ENCODE measurements around the gene ZSWIM7.

Gene ZSWIM7, protein sequence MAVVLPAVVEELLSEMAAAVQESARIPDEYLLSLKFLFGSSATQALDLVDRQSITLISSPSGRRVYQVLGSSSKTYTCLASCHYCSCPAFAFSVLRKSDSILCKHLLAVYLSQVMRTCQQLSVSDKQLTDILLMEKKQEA

DNA sequence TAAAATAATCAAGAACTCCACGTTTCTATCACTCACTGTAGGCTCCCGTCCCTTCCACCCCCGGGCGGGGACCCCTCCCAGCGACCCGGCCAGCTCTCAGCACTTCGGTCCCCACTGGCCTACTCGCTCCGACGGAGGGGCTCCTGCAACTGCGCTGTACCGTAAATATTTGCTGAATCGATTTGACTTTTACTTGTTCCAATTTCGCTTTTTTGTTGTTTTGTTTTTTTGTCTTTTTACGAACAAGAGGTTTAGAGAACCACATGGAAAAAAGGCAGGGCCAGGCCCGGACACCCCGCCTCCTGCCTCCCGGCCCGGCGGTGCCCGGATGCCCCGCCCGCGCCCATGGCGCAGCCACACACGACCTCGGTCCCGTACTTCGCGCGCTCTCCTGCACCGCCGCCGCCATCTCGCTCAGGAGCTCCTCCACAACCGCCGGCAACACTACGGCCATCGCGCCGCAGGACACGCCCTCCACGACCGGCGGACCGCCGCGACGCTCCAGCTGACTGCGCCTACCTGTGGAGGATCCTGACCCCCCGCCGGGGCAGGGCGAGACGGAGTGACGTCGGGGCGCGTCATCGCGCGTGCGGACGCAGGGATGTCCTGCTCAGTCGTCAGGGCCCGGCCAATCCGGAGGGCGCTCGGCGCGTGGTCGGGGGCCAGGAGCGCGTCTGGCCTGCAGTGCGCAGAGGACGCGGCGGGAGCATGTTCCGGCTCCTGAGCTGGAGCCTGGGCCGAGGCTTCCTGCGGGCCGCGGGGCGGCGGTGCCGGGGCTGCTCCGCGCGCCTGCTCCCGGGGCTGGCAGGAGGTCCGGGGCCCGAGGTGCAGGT lies at the start of gene ZSWIM7, which contains the start of gene TTC19:
ZSWIM7 (minus strand) TSS at position 564 of the 833 bp plus-strand sequence; CDS start at position 454, 110 bp downstream.
TTC19 (plus strand) TSS at position 684 of the 833 bp plus-strand sequence; CDS start at position 709, 25 bp downstream.
- DNase-seq (ENCODE audit: low read depth in 2 of 2) = peak; percentile 76 to 92

DNA sequence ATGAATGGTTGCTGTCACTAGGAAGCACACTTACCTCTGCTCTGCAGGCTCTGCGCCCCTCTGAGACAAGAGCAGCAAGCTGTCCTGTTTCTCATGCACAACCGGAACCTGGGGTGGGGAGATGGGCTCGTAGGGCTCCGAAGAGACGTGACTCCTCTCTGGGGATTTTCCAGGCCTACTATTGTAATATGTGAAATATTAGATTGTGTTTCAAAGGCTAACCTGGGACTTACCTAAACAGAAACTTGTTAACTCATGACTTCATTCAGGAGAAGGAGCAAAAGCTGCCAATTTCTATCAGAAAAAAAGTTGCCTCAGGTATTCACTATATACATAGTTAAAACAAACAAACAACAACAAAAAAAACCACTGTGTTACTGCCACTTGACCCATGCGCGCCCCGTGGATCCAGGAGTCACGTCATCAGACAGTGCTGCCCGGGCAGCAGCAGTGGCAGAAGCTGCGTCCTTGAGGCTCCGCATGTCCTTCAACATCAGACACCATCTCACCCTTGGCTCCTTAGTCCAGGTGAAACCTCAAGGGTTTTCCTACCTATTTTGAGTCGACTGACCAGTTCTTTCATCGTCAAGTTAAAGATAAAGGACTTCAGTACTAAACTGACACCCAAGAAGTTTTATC lies 49.4 kb upstream of the ZSWIM7 start:
- no peak for DNase-seq (ENCODE audit: low read depth in 2 of 2)

DNA sequence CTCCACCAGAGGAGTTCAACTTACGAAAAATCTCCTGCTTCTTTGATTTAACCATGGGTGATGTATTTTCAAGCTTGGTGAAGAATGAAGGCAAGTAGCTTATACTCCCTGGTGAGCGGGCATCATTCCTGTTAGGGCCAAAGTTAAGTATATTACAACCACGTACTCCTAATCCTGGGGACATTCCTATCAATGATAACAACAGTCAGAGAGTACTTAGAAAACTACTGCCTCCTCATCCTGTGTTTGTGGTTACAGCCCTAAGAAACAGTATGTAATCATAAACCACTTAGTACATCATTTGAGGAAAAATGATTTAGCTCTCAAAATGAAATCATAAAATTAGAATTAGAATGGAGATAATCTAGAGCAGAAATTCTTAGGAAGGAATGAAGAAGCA lies 47.5 kb upstream of the ZSWIM7 start:
- no peak for DNase-seq (ENCODE audit: low read depth in 2 of 2)

DNA sequence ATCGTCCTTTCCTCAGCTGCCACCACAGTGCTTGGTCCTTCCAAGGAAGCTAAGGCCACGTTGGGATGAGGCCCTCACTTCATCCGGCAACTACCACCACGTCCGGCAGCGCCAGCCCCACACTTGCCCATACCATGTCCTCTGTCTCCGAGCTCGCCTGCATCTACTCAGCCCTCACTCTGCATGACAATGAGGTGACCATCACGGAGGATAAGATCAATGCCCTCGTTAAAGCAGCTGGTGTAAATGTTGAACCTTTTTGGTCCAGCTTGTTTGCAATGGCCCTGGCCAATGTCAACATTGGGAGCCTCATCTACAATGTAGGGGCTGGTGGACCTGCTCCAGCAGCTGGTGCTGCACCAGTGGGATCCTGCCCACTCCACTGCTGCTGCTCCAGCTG lies 45.0 kb upstream of the ZSWIM7 start:
- DNase-seq (ENCODE audit: low read depth in 2 of 2) = no peak

DNA sequence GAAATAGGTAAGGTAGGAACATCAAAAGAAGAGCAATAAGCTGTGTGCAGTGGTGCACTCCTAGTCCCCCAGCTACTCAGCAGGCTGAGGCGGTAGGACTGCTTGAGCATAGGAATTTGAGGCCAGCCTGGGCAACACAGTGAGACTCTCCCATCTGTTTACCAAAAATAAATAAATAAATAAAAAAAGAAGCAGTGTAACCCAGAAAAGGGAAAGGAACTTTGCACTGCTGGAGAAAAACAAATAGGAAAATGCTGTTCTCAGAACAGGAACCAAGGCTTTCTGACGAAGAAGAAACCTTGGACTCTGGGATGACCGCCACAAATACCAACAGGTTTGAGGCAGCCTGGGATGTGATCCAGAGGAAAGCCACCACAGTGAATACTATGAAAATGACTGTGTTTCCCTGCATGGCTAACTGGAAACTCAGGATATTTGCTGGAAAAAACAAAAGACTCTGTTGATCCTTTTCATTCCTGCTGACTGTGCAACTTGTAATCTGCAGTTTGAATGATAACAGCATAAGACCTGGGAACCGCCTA lies 41.3 kb upstream of the ZSWIM7 start:
- no peak for DNase-seq (ENCODE audit: low read depth in 2 of 2)

DNA sequence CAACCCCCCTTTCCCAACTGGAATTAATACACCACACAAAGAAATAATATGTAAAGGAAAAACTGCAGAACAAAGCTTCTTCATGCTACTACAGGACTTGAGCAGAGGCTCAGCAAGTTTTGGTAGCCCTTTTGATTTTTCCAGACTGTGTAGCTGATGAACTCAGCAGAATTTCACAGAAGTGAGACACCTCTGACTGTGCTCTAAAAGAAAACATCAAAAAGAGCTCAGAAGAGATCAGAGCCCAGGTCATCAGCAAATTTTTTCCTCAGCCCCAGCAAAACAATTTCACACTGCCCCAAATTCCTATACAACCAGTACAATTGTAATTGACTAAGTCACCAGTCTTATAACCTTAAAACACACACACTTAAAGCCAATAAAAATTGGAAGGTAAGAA lies 38.1 kb upstream of the ZSWIM7 start:
- no peak for DNase-seq (ENCODE audit: low read depth in 2 of 2)

DNA sequence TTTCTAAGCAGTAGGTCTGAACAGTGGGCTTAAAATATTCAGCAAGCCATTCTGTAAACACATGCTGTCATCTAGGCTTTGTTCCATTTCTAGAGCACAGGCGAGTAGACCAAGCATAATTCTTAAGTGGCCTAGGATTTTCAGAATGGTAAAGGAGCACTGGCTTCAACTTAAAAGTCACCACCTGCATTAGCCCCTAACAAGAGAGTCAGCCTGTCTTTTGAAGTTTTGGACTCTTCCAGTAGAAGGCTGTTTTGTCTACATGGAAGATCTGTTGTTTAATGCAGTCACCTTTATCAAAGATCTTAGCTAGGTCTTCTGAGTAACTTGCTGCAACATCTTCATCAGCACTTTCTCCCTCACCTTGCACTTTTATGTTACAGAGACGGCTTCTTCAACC lies 36.8 kb upstream of the ZSWIM7 start:
- DNase-seq (ENCODE audit: low read depth in 2 of 2) = no peak

DNA sequence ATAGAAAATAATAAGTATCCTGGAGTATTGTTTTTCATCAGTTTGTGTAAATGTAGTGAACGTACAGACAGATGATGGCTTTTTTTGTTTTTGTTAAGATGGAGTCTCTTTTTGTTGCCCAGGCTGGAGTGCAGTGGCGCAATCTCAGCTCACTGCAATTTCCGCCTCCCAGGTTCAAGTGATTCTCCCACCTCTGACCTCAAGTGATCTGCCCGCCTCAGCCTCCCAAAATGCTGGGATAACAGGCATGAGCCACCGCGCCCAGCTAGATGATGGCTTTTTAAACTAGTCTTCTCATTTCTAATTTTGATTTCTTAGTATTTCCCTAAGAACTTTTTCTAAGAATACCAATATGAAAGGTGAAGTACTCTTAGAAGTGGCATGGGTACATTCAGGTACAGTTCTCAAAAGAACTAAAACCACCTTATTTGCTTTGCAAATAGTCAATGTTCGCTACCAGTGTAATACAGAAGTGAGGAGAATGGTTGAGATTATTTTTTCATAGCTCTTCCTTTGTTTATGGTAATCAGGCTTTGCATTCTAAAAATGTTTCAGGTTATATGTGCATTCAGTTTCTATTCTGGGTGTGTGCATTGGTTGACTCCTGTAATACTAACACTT lies 34.3 kb upstream of the ZSWIM7 start:
- no peak for DNase-seq (ENCODE audit: low read depth in 2 of 2)

DNA sequence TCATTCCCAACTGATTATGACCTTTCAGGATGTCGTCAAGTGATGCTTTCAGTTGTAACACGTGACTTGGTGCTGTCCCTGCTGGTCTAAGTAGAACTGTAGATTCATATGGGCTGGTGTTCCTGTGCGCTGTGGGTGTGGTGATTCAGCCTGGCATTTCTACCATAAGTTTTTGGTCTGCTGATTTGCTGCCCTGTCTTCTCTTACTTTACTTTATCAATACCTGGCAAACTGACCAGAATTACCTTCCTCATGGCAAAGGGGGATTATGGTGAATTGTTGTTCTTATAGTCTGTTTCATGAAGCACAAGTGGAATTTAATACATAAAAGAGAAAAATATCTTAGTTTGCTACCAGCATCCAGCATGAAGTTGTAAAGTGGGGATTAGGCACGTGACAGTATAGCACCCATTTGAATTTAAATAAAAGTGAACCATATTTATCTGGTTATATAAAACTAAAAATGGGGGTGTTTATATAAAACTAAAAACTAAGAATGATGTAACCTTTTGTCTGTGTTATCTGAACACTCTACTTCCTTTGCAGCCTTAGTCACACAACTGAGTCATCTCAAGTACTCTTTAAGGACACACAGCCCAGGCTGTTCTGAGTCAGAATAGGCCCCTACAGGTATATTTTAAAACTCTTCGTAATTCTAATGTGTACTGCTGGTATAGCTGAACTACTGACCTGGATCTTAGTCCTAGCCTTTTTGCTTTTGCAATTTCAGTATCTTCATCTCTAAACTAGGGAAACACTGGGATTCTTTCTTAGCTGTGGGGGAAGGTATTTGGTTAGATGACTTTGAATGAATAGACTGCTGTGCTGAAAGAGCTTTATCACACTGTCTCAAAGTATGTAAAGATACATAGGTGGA lies 28.4 kb upstream of the ZSWIM7 start:
- DNase-seq (ENCODE audit: low read depth in 2 of 2) = peak; percentile 18 to 32

DNA sequence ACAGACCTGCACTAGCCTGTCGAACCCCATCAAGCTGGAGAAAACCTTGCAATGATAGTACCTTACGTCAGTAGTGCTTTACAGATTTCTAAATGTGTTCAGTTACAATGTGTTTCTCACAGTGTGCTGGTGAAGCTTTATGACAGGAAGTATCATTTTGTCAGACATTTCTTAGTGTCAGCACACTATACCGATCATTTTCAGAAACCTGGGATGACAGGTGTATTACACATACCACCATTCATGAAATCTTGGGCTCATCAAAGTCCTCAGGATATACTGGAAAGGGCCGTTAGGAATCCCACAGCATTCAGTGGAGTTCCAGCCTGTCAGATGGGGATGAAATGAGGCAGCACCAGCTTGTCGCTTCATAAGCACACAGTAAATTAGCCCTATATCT lies 27.4 kb upstream of the ZSWIM7 start:
- no peak for DNase-seq (ENCODE audit: low read depth in 2 of 2)

DNA sequence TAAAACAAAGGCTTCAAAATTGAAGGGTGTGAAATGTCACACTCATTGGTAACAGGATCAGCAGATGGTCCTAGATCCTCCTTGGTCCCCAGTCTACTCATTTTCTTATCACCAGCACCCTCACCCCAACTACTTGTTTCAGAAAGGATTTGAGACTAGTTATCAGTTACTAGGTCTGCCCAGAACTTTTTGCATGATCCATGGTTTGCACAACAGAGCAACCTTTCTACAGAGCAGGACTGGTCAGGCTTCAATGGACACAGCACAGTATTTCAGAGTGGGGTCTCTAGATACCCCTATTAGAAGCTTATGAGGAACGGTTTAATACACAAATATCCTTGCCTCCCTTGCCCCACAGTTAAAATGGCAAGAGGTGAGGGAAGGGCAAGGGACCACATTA lies 25.7 kb upstream of the ZSWIM7 start:
- DNase-seq (ENCODE audit: low read depth in 2 of 2) = no peak

DNA sequence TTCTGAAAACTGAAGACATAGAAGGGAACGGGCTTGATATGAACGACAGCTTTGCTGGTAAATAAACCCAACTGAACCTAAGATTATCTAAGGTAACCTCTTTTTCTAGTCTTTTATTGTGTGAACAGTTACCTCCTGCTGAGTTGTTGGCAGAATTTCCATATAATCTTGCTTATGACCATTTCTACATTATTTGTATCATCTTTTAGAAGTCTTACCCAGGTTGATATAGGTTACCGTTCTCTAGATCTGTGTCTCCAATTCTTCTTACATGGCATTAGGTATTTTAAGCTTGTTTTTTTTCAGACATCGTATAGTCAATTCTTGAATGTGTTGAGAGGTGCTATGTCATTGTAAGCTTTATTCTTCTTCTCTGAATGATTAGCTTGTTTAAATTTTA lies 24.4 kb upstream of the ZSWIM7 start:
- DNase-seq (ENCODE audit: low read depth in 2 of 2) = no peak

DNA sequence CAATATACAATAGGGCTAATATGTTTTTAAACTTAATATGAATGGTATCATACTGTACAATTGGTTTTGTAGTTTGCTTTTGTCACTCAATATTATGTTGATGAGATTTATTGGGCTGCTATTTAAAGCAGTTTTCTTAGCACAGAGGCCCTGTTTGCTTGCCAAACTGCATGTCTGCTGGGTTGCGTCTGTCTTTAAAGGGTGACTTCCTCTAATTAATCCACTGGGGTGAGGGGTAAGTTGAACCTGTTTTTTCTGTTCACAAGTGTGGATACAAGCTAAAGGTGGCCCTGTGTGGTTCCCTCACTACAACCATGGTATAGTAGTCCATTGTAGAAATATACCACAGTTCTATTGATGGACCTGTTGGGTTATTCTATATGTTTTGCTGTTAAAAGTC lies 19.8 kb upstream of the ZSWIM7 start:
- no peak for DNase-seq (ENCODE audit: low read depth in 2 of 2)

DNA sequence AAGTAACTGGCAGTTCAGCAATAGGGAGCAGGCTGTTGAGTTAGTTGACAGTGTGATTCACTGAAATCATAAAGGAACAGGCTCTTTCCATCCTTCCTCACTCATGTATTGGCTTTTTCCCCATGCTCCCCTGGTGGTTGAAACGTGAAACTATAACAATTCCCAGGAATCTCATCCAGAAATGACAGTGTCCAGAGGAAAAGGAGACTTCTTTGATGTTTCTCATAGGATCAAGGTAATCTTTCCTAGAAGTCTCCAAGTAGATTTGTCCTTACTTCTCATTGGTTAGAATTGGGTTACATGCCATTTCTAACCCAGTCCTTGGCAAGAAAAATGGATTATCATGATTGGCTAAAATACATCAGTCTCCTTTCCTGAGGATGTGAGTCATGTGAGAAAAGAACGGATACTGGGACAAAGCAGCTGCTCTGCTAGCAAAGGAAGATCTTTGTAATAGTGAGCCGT lies 14.5 kb upstream of the ZSWIM7 start:
- DNase-seq (ENCODE audit: low read depth in 2 of 2) = no peak

DNA sequence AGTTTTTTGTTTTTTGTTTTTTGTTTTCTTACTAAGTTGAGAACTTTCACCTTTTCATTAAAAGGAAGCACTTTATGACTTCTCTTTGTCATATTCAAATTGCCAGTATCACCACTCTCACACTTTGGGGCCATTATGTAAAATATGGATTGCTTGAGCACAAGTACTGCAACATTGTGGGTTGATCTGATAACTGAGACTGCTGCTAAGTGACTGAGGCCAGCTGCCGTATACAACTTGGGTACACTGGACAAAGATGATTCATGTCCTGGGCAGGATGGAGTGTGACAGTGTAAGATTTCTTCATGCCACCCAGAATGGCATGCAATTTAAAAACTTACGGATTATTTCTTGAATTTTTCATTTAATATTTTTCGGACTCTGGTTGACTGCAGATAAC lies 7.9 kb upstream of the ZSWIM7 start:
- no peak for DNase-seq (ENCODE audit: low read depth in 2 of 2)

DNA sequence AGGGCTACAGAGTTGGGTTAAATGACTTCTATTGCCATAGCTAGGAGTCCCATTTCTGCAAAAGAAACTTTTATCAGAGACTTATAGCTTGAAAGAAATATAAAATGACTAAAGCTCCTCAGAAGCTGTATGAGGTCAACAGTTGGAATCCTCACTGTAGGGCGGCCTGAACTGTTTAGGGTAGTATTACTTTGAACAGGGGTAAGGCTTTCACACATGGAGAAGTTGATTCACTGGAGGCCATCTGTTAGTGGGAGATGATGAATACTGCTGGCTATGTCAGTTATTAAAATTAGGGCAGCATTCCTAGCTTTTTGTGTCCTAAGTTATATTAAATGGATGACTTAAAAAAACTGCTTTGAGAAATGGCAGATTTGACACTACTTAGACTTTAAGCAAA lies 6.1 kb upstream of the ZSWIM7 start:
- no peak for DNase-seq (ENCODE audit: low read depth in 2 of 2)

DNA sequence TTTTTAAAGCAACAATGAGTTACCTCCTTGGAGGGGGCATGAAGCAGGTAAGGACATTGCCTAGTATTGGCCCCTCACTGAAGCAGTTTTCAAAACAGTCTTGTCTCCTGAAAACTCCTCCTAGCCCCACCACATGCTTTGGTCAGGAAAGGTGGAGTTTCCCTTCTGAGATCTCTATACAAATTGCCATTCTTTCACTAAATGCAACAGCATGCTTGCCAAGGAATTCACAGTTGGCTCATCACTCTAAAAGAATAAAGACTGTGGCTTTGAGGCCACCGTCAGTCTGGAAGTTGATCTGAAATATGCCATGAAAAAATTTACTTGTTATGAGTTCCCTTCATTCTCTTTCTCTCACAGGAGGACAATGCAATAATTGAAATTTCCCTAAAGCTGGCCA lies 4.3 kb upstream of the ZSWIM7 start:
- DNase-seq (ENCODE audit: low read depth in 2 of 2) = no peak

DNA sequence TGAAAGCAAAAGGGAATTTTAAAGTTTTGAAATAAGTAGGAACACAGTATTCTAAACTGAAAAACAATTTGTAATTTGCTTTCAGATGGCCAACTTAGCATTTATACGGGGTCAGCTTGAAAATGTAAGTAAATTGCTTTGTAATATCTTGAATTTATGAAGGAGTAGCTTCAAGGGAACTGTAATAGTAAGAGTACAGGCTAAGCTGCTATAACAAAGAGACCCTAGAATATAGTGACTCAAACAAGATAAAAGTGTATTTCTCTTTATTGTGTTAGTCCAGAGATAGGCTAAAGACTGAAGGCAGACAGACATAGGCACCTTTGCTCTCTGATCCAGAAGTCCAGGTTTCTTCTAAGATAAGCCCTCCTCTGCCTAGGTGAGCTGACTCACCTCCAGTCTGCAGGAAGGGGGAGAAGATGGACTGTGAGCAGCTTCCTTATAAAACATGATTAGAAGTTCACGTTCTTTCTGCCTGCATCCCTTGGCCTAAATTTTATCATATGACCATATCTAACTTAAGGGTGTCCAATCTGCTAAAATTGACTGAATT lies 3.3 kb upstream of the ZSWIM7 start:
- no peak for DNase-seq (ENCODE audit: low read depth in 2 of 2)

DNA sequence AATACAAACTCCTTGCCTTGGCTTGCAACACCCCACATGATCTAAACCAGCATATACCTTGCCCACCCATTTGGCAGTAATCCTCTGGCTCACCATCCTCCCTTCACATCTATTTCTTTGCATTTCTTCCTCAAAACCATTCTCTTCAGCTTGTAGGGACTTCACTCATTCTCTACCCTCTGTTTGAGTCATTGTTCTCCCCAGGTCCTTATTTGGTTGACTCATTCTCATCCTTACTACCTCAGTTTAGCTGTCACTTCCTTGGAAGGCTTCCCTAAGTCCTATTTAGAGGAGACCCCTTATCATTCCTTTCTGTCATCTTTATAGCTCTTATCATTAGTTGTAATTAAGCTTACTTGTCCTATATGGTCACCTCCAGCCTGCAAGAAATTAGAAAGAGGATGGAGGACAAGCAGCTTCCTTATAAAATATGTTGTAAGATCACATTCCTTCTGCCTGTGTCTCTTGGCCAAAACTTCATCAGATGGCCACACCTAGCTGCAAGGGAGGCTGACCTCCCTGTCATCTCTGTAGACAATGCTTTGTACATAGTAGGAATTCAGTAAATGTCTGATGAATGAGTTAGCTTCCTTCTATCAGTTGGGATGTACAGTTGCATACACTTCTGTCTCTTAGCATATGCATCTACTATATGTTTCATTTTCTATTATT lies 1.9 kb upstream of the ZSWIM7 start:
- no peak for DNase-seq (ENCODE audit: low read depth in 2 of 2)
